ENCODE data around the gene DGAT2L6.

GRCh38 chrX:70190225-70190624 lies 12.9 kb downstream of the DGAT2L6 start:
- no peak for TF ChIP-seq POLR2AphosphoS5 (IDR thresholded peaks at IDR 0.05; ENCODE audit: borderline replicate concordance, low read depth, low read length)
- TF ChIP-seq EZH2 (IDR thresholded peaks at IDR 0.05) = no peak
